ENCODE data around the gene NHS.

- no peak for TF ChIP-seq POLR2A (IDR thresholded peaks at IDR 0.05)
- TF ChIP-seq, protein P1, sequence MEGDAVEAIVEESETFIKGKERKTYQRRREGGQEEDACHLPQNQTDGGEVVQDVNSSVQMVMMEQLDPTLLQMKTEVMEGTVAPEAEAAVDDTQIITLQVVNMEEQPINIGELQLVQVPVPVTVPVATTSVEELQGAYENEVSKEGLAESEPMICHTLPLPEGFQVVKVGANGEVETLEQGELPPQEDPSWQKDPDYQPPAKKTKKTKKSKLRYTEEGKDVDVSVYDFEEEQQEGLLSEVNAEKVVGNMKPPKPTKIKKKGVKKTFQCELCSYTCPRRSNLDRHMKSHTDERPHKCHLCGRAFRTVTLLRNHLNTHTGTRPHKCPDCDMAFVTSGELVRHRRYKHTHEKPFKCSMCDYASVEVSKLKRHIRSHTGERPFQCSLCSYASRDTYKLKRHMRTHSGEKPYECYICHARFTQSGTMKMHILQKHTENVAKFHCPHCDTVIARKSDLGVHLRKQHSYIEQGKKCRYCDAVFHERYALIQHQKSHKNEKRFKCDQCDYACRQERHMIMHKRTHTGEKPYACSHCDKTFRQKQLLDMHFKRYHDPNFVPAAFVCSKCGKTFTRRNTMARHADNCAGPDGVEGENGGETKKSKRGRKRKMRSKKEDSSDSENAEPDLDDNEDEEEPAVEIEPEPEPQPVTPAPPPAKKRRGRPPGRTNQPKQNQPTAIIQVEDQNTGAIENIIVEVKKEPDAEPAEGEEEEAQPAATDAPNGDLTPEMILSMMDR (IDR thresholded peaks at IDR 0.05): no peak
Measured at GRCh38 chrX:17632942-17633341, 257.9 kb downstream of the NHS start.

Measured in vagina (tissue), 2 donors.